ENCODE data around the gene RTL9. TPM values are rescaled to one million over a fixed set of nuclear protein-coding genes. Genes with fewer than 3 reads are reported as not detected.
"Not testable (repeated sequence)": the region's sequence is repeated elsewhere in the genome, so short reads cannot be mapped to it uniquely, and the experiment has no call there.

RTL9 gene
- total RNA-seq = 0.38 TPM
- long read RNA-seq = 0 reads

GRCh38 chrX:110358548-110358947 is at the start of gene RTL9:
Gene RTL9 (plus strand): TSS chrX:110358848. CDS start chrX:110450618, 91,770 bp downstream.
- ATAC-seq = no peak
- intact Hi-C loops (cut with DNase I) = no loop called here
- no peak for DNase-seq (ENCODE audit: missing footprints)

GRCh38 chrX:110310000-110310790 is 48.5 kb upstream of the RTL9 start:
- DNase-seq (ENCODE audit: missing footprints) (no peak), ATAC-seq (no peak)
- intact Hi-C loops (cut with DNase I) = no loop called here

GRCh38 chrX:110310896-110311295 is 47.8 kb upstream of the RTL9 start:
- intact Hi-C loops (cut with DNase I) = no loop called here
- DNase-seq (ENCODE audit: missing footprints) = no peak
- ATAC-seq = no peak

- intact Hi-C loops (cut with DNase I) = no loop called here
- DNase-seq (ENCODE audit: missing footprints) (no peak), ATAC-seq (no peak)
Observed at GRCh38 chrX:110311437-110312230, 47.0 kb upstream of the RTL9 start.

- DNase-seq (ENCODE audit: missing footprints) (no peak), ATAC-seq (no peak)
- intact Hi-C loops (cut with DNase I) = loop anchor here (5.0 kb wide), 1 partner anchor 153 kb away; no protein-coding TSS in a partner anchor
Observed at GRCh38 chrX:110315551-110315950, 43.1 kb upstream of the RTL9 start.

- intact Hi-C loops (cut with DNase I) = loop anchor here (5.0 kb wide), 1 partner anchor 154 kb away; no protein-coding TSS in a partner anchor
- no peak for ATAC-seq
- DNase-seq (ENCODE audit: missing footprints) = no peak
Observed at GRCh38 chrX:110316351-110317060, 42.1 kb upstream of the RTL9 start.

- peak; percentile 14 for ATAC-seq
- DNase-seq (ENCODE audit: missing footprints) = peak; percentile 50
- intact Hi-C loops (cut with DNase I) = loop anchor here (5.0 kb wide), 1 partner anchor 155 kb away; no protein-coding TSS in a partner anchor
Observed at GRCh38 chrX:110317061-110317819, 41.4 kb upstream of the RTL9 start.

GRCh38 chrX:110317820-110318663 is 40.6 kb upstream of the RTL9 start, which contains the start of gene AMMECR1:
Gene AMMECR1 (minus strand): TSS chrX:110318085. CDS start chrX:110318071, 14 bp downstream.
- peak; percentile 90 for DNase-seq (ENCODE audit: missing footprints)
- intact Hi-C loops (cut with DNase I) = loop anchor here (5.0 kb wide), 1 partner anchor 156 kb away; no protein-coding TSS in a partner anchor
- ATAC-seq = peak; percentile 99

GRCh38 chrX:110318664-110318968 is 40.0 kb upstream of the RTL9 start:
- no peak for ATAC-seq
- intact Hi-C loops (cut with DNase I) = loop anchor here (5.0 kb wide), 1 partner anchor 156 kb away; no protein-coding TSS in a partner anchor
- DNase-seq (ENCODE audit: missing footprints) = no peak

GRCh38 chrX:110320381-110320987 is 38.2 kb upstream of the RTL9 start:
- DNase-seq (ENCODE audit: missing footprints) = no peak
- no peak for ATAC-seq
- intact Hi-C loops (cut with DNase I) = no loop called here

GRCh38 chrX:110321081-110321480 is 37.6 kb upstream of the RTL9 start:
- intact Hi-C loops (cut with DNase I) = no loop called here
- ATAC-seq (no peak), DNase-seq (ENCODE audit: missing footprints) (no peak)

- DNase-seq (ENCODE audit: missing footprints) (no peak), ATAC-seq (no peak)
- intact Hi-C loops (cut with DNase I) = no loop called here
Observed at GRCh38 chrX:110321670-110322069, 37.0 kb upstream of the RTL9 start.

- DNase-seq (ENCODE audit: missing footprints) (no peak), ATAC-seq (no peak)
- intact Hi-C loops (cut with DNase I) = no loop called here
Observed at GRCh38 chrX:110322603-110323002, 36.0 kb upstream of the RTL9 start.

GRCh38 chrX:110326712-110327111 is 31.9 kb upstream of the RTL9 start:
- DNase-seq (ENCODE audit: missing footprints) = no peak
- ATAC-seq = no peak
- intact Hi-C loops (cut with DNase I) = no loop called here

GRCh38 chrX:110327336-110327735 is 31.3 kb upstream of the RTL9 start:
- ATAC-seq (no peak), DNase-seq (ENCODE audit: missing footprints) (no peak)
- intact Hi-C loops (cut with DNase I) = no loop called here

- intact Hi-C loops (cut with DNase I); DNase-seq (ENCODE audit: missing footprints); ATAC-seq: not testable (repeated sequence)
Observed at GRCh38 chrX:110328613-110329012, 30.0 kb upstream of the RTL9 start.

- ATAC-seq = no peak
- intact Hi-C loops (cut with DNase I) = no loop called here
- DNase-seq (ENCODE audit: missing footprints) = no peak
Observed at GRCh38 chrX:110331444-110332030, 27.1 kb upstream of the RTL9 start.
